Cardiac muscle cell (in vitro differentiated cells and primary cell): ENCODE results near the gene CEP170B. TPM values are rescaled to one million over a fixed set of nuclear protein-coding genes. Genes with fewer than 3 reads are reported as not detected.

Experiments used
- DNase-seq, 2 donors: peaks; one replicate each; pipeline versions ENCODE4 v3.0.0 to v3.0.0-alpha.2; 2010 to 2017; ENCODE audit warnings: low read depth in 1 of 2, low spot score in 1 of 2
- H3K27ac ChIP-seq: fragments of 200-600 bp; sonication (generic); 2 replicates; pipeline ENCODE4 v1.5.1; 2016
- H3K27me3 ChIP-seq: fragments of 200-600 bp; sonication (generic); 2 replicates; pipeline ENCODE4 v1.6.0; 2016; ENCODE audit warnings: control low read depth
- H3K36me3 ChIP-seq: fragments of 200-600 bp; sonication (generic); 2 replicates; pipeline ENCODE4 v1.5.1; 2016; ENCODE audit warnings: control low read depth
- H3K4me1 ChIP-seq: fragments of 200-600 bp; sonication (generic); 2 replicates; pipeline ENCODE4 v1.8.1; 2017; ENCODE audit warnings: low read depth, mild to moderate bottlenecking, mixed run types
- H3K4me3 ChIP-seq: fragments of 200-600 bp; sonication (generic); 2 replicates; pipeline ENCODE4 v1.5.1; 2016; ENCODE audit warnings: mild to moderate bottlenecking
- H3K9me3 ChIP-seq: fragments of 200-600 bp; sonication (generic); 2 replicates; pipeline ENCODE4 v1.5.1; 2017; ENCODE audit warnings: low read depth, mild to moderate bottlenecking, control low read depth
- polyA plus RNA-seq: library from polyadenylated mRNA; unstranded; fragments of >200 nt; fragmentation: Nextera tagmentation; extraction: Ambion mirVana; gene quantifications from 2 replicates; pipeline ENCODE4 v1.2.1, GENCODE V29; 2016
- total RNA-seq: library from RNA; depleted of rRNA; stranded (reverse); fragments of >200 nt; gene quantifications from 2 replicates; pipeline ENCODE4 v1.2.3, GENCODE V29; 2016
- TF ChIP-seq, protein P1 (sequence below): IDR thresholded peaks from 2 replicates; pipeline ENCODE4 v1.5.1; 2012; ENCODE audit warnings: low read depth, mild to moderate bottlenecking, low read length

CEP170B gene
- total and polyA plus RNA-seq, 2 experiments from 2014 or later, result 8.3 to 39.5 TPM

DNA sequence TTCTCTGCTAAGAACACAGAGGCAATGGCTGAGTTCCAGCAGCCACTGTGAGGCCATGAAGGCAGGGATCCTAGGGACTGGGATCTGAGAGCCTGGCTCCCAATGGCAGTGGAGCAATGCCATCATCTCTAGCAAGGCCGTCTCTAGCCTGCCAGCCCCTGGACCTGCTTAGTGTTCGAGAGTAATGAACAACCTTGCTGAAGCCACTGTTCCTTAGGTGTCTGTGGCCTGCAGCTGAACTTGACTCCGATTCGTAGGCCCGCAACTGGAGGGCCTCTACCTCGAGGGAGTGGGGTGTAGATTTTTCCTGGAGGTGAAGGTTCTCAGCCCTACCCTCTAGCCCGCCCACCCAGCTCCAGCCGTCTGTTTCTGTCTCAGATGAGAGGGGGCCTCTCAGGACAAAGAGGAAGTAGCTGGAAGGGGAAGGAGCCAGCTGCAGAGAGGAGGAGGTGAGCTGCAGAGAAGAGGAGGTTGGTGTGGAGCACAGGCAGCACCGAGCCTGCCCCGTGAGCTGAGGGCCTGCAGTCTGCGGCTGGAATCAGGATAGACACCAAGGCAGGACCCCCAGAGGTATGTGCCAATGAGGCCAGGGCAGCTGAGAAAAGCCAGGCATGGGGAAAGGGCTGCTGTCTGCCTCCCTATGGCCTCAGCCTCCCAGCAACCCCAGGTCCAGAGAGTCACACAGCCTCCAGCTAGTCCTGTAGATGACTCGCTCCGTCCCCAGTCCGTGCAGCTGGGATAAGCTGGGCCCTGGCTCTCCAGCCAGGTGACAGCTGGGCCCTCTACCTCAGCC is 59.5 kb downstream of the CEP170B start, which contains the start of gene PLD4:
Gene PLD4 (plus strand): TSS at position 459 of the 793 bp plus-strand sequence. CDS start 2,262 bp downstream, outside the sequence.
- no peaks in the 10 kb centered on the region for H3K36me3 ChIP-seq
- no peak for DNase-seq
- H3K27ac ChIP-seq, result no peak within 1 kb of the TSS
- H3K4me1 ChIP-seq, result peaks cover 32% of the 10 kb centered on the region
- H3K27me3 ChIP-seq, result no peaks in the 10 kb centered on the region
- no peaks in the 10 kb centered on the region for H3K9me3 ChIP-seq
- H3K4me3 ChIP-seq, result no peak within 1 kb of the TSS
- TF ChIP-seq, protein P1, sequence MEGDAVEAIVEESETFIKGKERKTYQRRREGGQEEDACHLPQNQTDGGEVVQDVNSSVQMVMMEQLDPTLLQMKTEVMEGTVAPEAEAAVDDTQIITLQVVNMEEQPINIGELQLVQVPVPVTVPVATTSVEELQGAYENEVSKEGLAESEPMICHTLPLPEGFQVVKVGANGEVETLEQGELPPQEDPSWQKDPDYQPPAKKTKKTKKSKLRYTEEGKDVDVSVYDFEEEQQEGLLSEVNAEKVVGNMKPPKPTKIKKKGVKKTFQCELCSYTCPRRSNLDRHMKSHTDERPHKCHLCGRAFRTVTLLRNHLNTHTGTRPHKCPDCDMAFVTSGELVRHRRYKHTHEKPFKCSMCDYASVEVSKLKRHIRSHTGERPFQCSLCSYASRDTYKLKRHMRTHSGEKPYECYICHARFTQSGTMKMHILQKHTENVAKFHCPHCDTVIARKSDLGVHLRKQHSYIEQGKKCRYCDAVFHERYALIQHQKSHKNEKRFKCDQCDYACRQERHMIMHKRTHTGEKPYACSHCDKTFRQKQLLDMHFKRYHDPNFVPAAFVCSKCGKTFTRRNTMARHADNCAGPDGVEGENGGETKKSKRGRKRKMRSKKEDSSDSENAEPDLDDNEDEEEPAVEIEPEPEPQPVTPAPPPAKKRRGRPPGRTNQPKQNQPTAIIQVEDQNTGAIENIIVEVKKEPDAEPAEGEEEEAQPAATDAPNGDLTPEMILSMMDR, result no peak

GRCh38 chr14:104925214-104925854 is 60.3 kb downstream of the CEP170B start:
- no peak overlapping the region for H3K4me3 ChIP-seq
- no peaks in the 10 kb centered on the region for H3K9me3 ChIP-seq
- peaks cover 32% of the 10 kb centered on the region for H3K4me1 ChIP-seq
- H3K36me3 ChIP-seq, result no peaks in the 10 kb centered on the region
- H3K27ac ChIP-seq, result no peak overlapping the region
- H3K27me3 ChIP-seq, result peaks cover 2% of the 10 kb centered on the region
- TF ChIP-seq, protein P1, result no peak
- DNase-seq, result no peak

- peak overlapping the region; percentile 56 for H3K27ac ChIP-seq
- no peaks in the 10 kb centered on the region for H3K9me3 ChIP-seq
- DNase-seq, result peak in 1 of 2 donors; percentile 34
- peaks cover 32% of the 10 kb centered on the region for H3K4me1 ChIP-seq
- H3K27me3 ChIP-seq, result peaks cover 9% of the 10 kb centered on the region
- H3K4me3 ChIP-seq, result no peak overlapping the region
- no peaks in the 10 kb centered on the region for H3K36me3 ChIP-seq
- TF ChIP-seq, protein P1, result no peak
Measured at GRCh38 chr14:104925855-104926609, 61.0 kb downstream of the CEP170B start.

DNA sequence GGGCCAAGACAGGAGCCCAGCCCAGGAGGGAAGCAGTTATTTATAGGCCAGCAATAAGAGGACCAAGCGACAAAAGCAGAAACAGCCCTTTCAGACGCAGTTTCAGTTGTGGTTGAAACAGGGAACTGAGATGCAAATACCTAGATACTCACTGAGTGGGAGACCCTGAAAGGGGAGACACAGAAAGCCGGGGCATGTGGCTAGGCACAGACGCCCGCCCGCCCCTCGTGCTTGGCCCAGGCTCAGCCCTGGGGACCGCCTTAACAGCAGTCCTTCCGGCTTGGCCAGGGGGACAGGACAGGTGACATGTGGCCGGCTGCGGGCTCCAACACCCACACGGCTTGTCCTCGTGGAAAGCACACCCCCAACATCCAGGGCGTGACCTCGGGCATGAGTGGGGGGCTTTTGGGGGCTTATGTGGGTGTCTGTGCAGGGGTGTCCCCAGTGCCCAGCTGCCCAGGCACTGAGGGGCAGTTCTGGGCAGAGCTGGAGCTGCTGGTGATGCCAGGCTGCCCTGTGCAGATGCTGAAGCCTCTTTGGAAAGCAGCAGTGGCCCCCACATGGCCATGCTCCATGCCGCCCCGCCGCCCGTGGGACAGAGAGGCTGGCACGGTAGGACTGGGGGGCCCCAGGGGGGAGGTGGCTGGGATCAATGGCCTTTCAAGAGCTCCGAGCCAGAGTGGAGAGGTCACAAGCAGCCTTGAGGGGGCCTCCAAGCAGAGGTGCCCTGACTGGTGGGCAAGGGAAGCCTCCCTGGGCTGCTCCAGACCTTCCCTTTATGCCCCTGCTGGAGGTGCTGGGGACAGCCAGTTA is 61.8 kb downstream of the CEP170B start:
- peak in 1 of 2 donors; percentile 32 for DNase-seq
- Histone ChIP-seq H3K9me3 (no peaks in the 10 kb centered on the region), H3K27ac (peak overlapping the region; percentile 56), H3K27me3 (peaks cover 17% of the 10 kb centered on the region), H3K36me3 (no peaks in the 10 kb centered on the region), H3K4me3 (no peak overlapping the region), H3K4me1 (peaks cover 32% of the 10 kb centered on the region)
- TF ChIP-seq, protein P1, result no peak

DNA sequence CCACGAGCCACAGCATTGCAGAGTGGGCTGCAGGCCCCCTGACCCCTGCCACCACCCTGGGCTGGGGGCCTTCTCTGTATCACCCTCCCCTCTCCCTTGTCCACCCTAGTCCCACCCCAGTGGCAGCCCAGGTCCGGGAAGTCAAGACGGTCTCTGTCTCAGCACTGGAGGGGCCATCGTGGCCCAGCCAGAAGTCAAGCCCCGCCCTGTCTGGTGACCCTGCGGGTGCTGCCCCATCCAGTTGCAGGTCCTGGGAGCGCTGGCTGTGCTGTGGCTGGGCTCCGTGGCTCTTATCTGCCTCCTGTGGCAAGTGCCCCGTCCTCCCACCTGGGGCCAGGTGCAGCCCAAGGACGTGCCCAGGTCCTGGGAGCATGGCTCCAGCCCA is 62.4 kb downstream of the CEP170B start:
- peaks cover 36% of the 10 kb centered on the region for H3K4me1 ChIP-seq
- no peak for DNase-seq
- H3K27me3 ChIP-seq, result peaks cover 23% of the 10 kb centered on the region
- no peak overlapping the region for H3K27ac ChIP-seq
- TF ChIP-seq, protein P1, result no peak
- no peak overlapping the region for H3K4me3 ChIP-seq
- no peaks in the 10 kb centered on the region for H3K36me3 ChIP-seq
- H3K9me3 ChIP-seq, result no peaks in the 10 kb centered on the region
